DMS53 (cell line): ENCODE results near the gene INPP4A.

Experiments
- DNase-seq: peaks from one replicate; lab custom pipeline; 2025; lab: John Stamatoyannopoulos, UW

The INPP4A gene

DNA sequence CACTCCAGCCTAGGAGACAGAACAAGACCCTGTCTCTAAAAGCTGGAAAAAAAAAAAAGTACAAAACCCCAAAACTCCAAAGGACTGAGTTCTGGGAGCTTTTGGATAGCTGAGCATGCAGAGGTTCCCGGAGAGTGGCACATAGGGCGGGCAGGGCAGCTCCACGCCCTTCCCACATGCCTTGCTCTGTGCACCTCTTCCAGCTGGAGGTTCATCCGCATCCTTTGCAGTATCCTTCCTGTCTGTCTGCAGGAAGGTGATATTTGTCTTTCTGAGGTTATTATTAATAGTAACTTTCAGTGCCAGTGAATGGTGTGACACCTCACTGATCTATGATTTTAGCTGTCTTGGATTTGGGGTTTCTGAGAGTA is 70.2 kb downstream of the INPP4A start:
- peak; percentile 66 for DNase-seq

- DNase-seq = peak; percentile 66
These were observed 70.8 kb downstream of the INPP4A start for GRCh38 chr2:98515250-98515991.

DNA sequence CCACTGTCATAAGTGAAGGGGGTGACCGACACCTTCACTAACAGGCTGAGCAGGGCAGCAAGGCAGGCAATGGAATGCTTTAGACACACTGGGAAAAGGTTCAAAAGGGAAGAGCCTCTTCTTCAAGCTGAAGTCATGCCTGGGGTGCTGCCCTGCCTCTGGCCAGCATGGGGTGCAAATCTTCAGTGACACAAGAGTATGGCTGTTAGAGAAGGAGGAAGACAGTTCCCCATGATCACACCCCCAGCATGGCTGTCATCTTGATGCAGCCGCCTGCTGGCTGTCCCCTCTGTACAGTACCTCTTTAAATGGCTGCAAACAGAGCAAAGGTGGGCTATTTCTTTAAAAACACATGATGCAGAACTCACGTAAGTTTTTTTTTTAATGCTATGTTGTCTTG is 71.9 kb downstream of the INPP4A start:
- no peak for DNase-seq

GRCh38 chr2:98517636-98518035 is 73.0 kb downstream of the INPP4A start:
- no peak for DNase-seq

DNA sequence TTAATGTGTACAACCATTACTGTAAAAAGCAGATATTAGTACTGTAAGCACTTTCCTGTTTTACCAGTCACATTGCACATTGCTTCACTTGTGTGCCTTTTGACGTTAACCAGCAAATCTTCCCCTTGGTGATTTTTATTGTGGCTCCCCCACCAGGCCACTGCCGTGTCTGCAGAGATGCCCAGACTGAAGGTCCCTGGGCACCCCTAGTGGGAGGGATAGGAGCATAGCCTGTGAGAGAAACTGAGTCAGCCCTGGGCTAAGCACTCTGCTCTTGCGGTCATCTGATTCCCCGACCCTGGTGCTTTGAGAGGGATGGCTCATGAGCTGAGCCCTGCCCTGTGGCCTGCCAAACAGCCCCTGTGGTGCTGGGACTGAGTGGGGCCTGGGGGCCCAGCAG is 73.4 kb downstream of the INPP4A start:
- no peak for DNase-seq

DNA sequence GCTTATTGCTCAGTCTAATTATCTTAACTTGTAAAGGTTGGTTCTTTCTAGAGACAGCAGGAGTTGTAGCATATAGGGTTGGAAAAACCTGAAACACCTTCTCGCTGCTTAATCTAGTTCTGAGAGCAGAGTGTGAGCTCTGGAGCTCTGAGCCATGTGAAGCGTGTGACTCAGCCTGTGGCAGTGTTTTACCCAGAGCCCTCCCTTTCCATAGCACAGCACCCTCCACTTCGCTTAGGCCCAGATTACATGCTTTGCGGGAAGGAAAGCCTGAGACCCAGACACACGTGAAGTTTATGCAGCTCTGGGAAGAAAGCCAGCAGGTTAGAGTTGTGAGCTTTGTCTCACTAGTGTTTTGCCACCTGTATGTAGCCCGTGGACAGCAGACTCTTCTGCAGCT is 74.5 kb downstream of the INPP4A start:
- no peak for DNase-seq

DNA sequence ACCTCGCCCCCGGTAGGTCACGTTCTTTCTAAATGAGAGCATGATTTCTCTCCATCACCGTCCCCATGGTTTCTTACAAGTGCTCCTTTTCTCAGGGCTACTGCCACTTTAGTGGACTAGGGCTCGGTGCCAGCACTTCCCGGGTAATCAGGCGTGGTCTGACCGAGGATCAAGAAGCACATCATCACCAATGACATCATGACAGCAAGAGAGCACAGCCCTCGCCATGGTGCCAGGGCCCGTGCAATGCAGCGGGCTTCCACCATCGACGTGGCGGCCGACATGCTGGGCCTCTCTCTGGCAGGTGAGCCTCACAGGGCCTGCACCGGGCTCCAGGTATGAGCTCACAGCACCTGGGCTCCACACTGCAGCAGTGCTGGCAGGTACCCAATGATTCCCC is 75.2 kb downstream of the INPP4A start:
- peak; percentile 34 for DNase-seq

DNA sequence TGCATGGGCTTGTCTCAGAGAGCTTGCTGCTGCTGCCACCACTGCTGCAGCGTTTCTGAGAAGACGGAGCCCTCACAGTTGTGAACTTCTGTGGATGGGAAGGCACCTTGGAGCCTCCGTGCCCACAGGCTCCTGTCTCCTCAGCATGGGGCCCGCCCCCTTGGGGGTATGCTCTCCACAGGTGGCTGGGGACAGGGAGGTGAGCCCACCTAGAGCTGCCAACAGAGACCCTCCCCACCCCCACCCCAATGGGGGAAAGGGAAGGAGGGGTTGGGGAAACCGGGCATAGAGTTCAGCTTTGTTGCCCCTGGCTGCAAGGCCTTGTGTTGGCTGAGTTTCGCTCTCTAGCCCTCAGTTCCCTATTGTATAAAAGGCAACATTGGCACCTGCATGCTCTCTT is 76.1 kb downstream of the INPP4A start:
- no peak for DNase-seq

- no peak for DNase-seq
These were observed 76.6 kb downstream of the INPP4A start for GRCh38 chr2:98521266-98521665.

DNA sequence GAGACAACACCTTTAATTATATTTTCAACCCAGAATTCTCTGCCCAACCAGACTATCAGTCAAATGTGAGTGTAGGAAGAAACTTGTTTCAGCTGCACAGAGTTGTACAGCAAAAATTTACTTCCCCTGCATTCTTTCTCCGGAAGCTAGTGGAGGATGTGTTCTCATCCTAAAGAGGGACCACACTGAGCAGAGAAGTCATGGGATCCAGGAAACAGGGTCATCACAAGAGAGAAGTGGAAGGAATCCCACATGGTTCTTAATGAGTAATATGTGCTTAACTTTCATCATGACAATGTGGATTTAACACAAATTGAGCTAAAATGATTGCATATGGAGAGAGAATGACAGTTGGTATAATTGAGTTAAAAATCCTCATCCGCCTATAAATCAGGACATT is 78.2 kb downstream of the INPP4A start:
- DNase-seq = no peak

GRCh38 chr2:98524168-98524567 is 79.5 kb downstream of the INPP4A start:
- peak; percentile 49 for DNase-seq

- no peak for DNase-seq
These were observed 83.7 kb downstream of the INPP4A start for GRCh38 chr2:98528349-98528748.

DNA sequence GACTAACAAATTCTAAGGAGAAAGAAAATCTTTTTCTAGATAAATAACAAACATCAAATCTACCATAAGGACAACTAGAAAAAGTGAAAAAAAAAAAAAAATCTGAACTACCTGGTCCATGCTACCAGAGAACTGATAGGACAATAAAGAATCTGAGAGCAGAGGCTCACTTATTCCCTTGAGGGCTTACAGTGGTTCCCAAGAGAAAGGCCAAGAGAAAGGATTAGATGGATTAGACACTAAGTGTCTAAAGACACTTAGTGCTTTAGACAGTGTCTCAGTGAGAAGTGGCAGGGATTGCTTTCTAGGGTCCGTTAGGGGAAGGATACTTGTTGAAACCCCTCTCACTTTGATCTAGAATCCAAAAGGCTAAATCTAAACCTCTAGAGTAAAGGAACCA is 85.5 kb downstream of the INPP4A start:
- no peak for DNase-seq

DNA sequence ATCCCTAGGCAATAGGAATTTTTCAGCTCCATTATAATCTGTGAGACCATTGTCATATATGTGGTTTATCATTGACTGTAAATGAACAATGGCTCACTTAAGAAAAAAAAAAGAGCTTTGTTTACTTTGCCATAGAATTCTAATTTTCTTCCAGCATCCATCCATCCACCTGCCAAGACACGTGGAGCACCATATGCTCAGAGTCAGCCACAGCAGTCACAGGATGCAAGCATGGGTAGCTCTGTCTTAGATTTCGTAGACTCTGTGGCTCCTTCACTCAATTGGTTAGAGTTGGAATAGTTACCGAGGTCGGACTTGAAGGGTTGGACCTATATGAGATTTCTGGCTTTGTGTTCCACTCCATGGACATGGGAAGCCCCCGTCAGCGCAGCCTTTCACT is 88.1 kb downstream of the INPP4A start:
- no peak for DNase-seq

- DNase-seq = no peak
These were observed 88.9 kb downstream of the INPP4A start for GRCh38 chr2:98533547-98533946.

- DNase-seq = no peak
These were observed 90.1 kb downstream of the INPP4A start for GRCh38 chr2:98534761-98535160.

GRCh38 chr2:98535971-98536677 is 91.5 kb downstream of the INPP4A start:
- no peak for DNase-seq

DNA sequence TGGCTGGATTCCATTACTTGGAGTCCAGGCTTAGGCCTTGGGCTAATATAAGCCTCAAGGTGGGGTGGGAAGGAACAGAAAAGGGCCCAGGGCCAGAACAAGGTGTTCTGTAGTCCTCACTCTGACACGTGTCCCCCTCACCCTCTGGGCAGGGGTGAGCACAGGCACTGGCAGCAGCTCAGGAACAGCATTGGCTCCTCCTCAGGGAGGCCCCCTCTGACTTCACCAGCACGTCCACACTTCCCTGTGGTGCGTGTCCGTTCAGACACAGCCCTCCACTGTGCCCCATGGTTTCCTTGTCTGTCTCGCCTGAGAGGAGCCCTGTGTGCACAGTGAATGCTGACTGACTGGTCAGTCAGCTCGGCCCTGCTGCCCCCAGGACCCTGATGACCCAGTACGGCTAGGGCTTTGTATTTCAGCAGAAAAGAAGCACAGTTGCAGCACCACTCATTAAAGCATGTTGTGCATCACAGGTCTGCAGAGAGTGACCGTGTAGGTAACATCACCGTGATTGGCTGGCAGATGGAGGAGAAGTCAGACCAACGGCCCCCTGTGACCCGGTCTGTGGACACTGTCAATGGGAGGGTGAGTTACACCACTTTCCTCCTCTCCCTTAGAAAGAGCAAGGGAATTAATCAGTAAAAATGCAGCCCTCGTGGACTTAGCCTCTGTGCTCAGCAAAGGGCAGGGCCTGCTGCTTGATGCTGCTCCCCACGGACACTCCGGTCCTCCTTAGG is 92.9 kb downstream of the INPP4A start:
- DNase-seq = no peak

- no peak for DNase-seq
These were observed 93.8 kb downstream of the INPP4A start for GRCh38 chr2:98538280-98539041.

DNA sequence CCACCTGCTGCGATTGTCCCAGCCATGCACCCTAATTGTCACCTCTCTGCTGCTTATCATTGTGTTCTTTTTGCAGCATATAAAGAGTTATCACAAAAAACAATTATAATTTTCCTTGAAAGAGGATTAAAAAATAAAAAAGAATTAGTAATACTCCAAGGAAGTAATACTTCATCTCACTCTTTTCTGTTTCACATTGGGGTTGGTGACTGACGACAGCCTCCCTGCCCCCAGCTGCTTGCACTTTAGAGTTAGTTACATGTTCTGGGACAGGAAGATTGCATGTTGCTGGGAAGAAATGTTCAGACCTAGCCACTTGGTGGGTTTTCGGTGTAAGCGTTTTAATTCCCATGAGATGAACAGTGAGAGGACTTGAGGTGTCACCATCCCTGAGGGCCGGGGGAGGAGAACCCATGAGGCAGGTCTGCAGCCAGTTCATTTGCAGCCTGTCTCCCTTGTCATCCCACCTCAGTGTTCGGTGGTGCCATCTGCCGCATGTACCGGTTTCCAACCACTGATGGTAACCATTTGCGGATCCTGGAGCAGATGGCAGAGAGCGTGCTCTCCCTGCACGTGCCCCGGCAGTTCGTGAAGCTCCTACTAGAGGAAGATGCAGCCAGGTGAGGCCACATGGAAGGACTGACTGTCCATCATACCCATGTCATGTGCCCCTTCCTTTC is 94.5 kb downstream of the INPP4A start:
- DNase-seq = no peak

- no peak for DNase-seq
These were observed 95.9 kb downstream of the INPP4A start for GRCh38 chr2:98540536-98540935.

DNA sequence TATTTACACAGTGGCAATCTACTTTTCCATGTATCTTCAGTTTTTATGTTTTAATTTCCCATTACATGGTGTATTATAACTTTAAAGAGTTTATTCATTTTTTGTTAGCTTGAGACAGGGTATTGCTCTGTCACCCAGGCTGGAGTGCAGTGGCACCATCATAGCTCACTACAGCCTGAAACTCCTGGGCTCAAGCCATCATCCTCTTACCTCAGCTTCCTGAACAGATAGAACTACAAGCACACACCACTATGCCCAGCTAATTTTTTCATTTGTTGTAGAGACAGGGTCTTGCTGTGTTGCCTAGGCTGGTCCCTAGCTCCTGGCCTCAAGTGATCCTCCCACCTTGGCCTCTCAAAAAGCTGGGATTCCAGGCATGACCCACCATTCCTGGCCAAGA is 96.8 kb downstream of the INPP4A start:
- DNase-seq = no peak
